Ovary (tissue), 9 donors: ENCODE measurements around the gene GAK. TPM values are rescaled to one million over a fixed set of nuclear protein-coding genes. Genes with fewer than 3 reads are reported as not detected.

ENCODE experiments used
- DNase-seq, 5 donors: peaks; one replicate each; pipeline ENCODE4 v3.0.0-alpha.2; 2019 to 2020
- H3K27ac ChIP-seq, 2 donors: fragments of 200-600 bp; one replicate each; pipeline versions ENCODE4 v1.5.1 to v1.8.0; 2019 to 2022
- H3K27me3 ChIP-seq: fragments of 200-600 bp; one replicate; pipeline ENCODE4 v1.8.0; 2022
- H3K36me3 ChIP-seq: fragments of 200-600 bp; sonication (generic); one replicate; pipeline ENCODE4 v1.5.1; 2019
- H3K4me1 ChIP-seq: one replicate; pipeline ENCODE4 v1.8.1; 2013; ENCODE audit warnings: mild to moderate bottlenecking, moderate library complexity; ENCODE audit not compliant: insufficient read depth
- H3K4me3 ChIP-seq: fragments of 200-600 bp; sonication (generic); one replicate; pipeline ENCODE4 v1.5.1; 2017
- H3K9me3 ChIP-seq, 2 donors: fragments of 200-600 bp in 1 of 2; sonication (generic) in 1 of 2; one replicate each; pipeline versions ENCODE4 v1.5.1 to v1.8.1; 2013 to 2019; ENCODE audit warnings: mild to moderate bottlenecking in 1 of 2, moderate library complexity in 1 of 2
- CTCF ChIP-seq, 3 donors: fragments of 450-650 bp in 2 of 3; fragments of 200-600 bp in 1 of 3; IDR thresholded peaks; one replicate each; pipeline versions ENCODE4 v1.5.1 to v1.8.0; 2016 to 2022; ENCODE audit warnings: antibody characterized with exemption in 3 of 3, mild to moderate bottlenecking in 1 of 3
- EP300 ChIP-seq: sonication (generic); formaldehyde crosslinking; IDR thresholded peaks from one replicate; pipeline ENCODE4 v1.6.1; 2017; ENCODE audit warnings: antibody characterized with exemption
- POLR2A ChIP-seq: fragments of 450-650 bp; IDR thresholded peaks from one replicate; pipeline ENCODE4 v1.6.1; 2017; ENCODE audit warnings: antibody characterized with exemption, mild to moderate bottlenecking, moderate library complexity
- WGBS, 3 donors: extraction: QIAGEN DNeasy Blood & Tissue Kit in 1 of 3; methylation state at CpG; one replicate each; pipeline versions ENCODE4 v1.1.5 to v1.1.7; 2013 to 2017; 5-methylcytosine and 5-hydroxymethylcytosine counted together
- intact Hi-C, 4 donors: fragments of 100-400 bp; cut with DNase I; formaldehyde crosslinking; loops; one replicate each; pipeline versions ENCODE4 v1.11.0 to v1.15.1; 2022 to 2023
- polyA plus RNA-seq, 2 donors: library from polyadenylated mRNA; stranded (reverse); fragments of 200-250 nt in 1 of 2; fragments of 350-450 nt in 1 of 2; fragmentation: Illumina TruSeq in 1 of 2; extraction: RNeasy Lipid Tissue Mini Kit (QIAGEN cat#74804) in 1 of 2; gene quantifications; one replicate each; pipeline ENCODE4 v1.2.3, GENCODE V29; 2013 to 2014
- total RNA-seq, 7 donors: library from RNA; depleted of rRNA in 2 of 7; stranded (reverse); fragments of >200 nt in 2 of 7; fragmentation: NEBNext Ultra II Directional in 3 of 7; extraction: Animal tissue kit (Norgen Biotek cat#: 25700) in 3 of 7; gene quantifications; one replicate each; pipeline versions ENCODE4 v1.1.0 to v1.2.4, GENCODE V29; 2016 to 2023
- donor health status: DM: no; HTN: no; CAD: no; lungs with moderate emphysema.
- donor health status: DM: no; HTN: no; CAD: no.
- donor health status: Bipolar disorder and iron deficiency.
- donor health status: DM: yes; HTN: yes; CAD: no.
- donor health status: DM: no; HTN: no; CAD: no.
- donor health status: DM: yes; HTN: yes; CAD: no.

The GAK gene
- total and polyA plus RNA-seq, 9 donors: 30.7 to 95.4 (median 70.4) TPM

DNA sequence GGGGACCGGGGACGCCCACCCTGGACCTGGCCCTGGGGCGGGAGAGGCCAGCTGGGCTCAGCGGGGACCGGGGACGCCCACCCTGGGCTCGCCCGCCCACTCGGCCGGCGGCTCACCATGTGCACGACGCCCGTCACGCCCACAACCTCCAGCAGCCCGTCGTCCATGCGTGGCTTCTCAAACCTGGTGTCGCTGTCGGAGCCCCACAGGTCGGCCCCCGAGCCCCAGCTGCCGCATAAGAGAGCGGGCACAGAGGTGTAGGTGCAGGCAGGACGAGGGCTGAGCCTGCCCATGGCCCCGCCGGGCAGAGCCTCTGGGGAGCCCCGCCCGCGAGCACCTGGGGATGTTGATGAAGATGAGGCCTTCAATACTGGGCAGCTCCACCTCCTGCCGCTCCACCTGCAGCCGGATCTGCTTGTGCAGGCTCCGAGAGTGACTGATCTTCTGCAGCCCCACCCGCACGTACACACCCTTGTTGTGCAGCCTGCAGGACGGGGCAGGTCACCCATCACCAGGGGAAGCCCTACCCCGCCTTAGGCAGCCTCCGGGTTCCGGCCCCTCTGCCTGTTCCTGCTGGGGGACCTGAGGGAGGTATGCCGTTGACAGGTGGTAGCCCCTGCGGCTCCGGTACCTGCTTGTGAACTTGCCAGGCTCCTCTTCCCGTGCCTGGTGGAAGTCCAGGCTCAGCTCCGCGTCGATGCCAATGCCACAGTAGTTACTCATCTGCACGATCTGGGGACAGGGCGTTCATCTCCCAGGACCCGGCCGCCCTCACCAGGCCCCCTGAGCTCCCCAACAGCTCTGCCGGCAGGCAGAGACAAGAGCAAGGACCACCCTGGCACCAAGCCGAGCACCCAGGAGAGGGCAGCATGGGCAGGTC, 29.5 kb upstream of the GAK start:
- Histone ChIP-seq H3K9me3 (no peaks in the 10 kb centered on the region), H3K4me3 (no peak overlapping the region), H3K27me3 (no peaks in the 10 kb centered on the region), H3K36me3 (no peaks in the 10 kb centered on the region), H3K4me1 (no peaks in the 10 kb centered on the region), H3K27ac (no peak overlapping the region)
- 89 to 92% (median 91%) methylated on average over 38 to 52 of the region's 52 CpGs for WGBS, 3 donors
- no peak for DNase-seq
- no peak for TF ChIP-seq EP300
- no peak for TF ChIP-seq CTCF (IDR thresholded peaks at IDR 0.05)
- TF ChIP-seq POLR2A: no peak
- intact Hi-C loops: no loop called here

- Histone ChIP-seq H3K36me3 (no peaks in the 10 kb centered on the region), H3K27ac (no peak overlapping the region), H3K27me3 (no peaks in the 10 kb centered on the region), H3K4me1 (no peaks in the 10 kb centered on the region), H3K9me3 (no peaks in the 10 kb centered on the region), H3K4me3 (no peak overlapping the region)
- DNase-seq: no peak
- intact Hi-C loops: no loop called here
- TF ChIP-seq POLR2A (no peak), EP300 (no peak)
- 83 to 90% (median 87%) methylated on average over 29 to 35 of the region's 35 CpGs for WGBS, 3 donors
These were observed 28.7 kb upstream of the GAK start for GRCh38 chr4:960636-961350.

DNA sequence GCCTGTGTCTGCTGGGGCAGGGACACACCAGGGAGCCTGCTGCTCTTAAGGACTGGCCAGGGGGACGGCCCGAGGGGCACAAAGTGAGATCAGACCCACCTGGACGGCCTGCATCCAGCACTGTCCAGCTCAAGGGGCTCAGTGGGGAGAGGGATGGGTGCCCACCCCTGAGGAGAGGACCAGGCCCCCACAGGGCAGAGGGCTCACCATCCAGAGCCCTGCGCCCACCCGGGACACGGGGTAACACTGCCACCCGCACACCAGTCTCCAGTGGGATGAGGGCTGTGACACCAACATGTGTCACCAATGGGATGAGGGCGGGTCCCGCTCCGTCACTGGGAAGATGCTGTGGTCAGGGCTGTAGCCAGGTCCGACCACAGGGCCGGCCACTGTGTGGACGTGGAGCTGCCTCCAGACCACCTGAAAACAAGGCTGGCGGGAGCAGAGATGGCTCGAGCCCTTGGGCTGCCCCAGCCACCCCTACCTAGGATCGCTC, 28.1 kb upstream of the GAK start:
- no peak for DNase-seq
- intact Hi-C loops: no loop called here
- no peaks in the 10 kb centered on the region for H3K27me3 ChIP-seq
- H3K4me3 ChIP-seq: no peak overlapping the region
- no peak overlapping the region for H3K27ac ChIP-seq
- H3K4me1 ChIP-seq: no peaks in the 10 kb centered on the region
- no peaks in the 10 kb centered on the region for H3K36me3 ChIP-seq
- WGBS, 3 donors: 81 to 89% (median 81%) methylated on average over 8 to 16 of the region's 16 CpGs
- no peak for TF ChIP-seq CTCF (IDR thresholded peaks at IDR 0.05)
- no peak for TF ChIP-seq EP300
- no peak for TF ChIP-seq POLR2A
- no peaks in the 10 kb centered on the region for H3K9me3 ChIP-seq

DNA sequence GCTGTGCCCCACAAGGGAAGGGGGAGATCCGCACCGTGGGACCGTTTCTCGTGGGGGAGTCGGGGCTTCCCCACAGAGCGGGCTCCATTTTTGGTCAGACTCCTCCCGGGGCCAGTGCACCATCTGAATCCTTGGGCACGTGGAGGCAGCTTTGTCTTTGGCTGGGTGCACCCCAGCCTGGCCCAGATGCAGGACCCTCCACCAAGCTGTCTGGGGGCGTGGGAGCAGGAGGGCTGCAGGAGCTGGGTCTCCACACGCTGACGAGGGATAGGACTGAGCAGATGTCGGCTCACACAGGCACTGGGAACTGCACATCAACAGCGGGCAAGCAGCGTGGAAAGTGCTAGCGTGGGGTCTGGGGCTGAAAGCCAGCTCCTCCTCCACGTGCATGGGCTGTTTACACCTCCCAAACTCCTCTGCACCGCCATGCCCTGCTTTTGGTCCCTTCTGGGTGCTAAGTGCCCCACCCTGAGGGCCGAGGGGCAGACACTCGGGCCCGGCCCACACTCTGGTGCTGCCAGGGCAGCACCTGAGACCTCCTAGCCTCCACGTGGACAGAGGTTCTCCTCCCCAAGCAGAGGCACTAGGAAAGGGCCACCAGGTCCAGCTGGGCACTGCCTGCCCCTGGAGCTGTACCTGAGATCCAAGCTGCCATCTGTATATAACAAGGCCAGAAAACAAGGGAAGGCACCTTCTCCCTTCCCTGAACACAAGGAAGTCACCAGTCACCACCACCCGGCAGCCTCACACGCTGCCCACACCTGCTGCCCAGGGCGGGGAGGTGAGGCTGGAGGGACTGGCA, 27.4 kb upstream of the GAK start:
- DNase-seq: peak in 1 of 5 donors; percentile 14
- Histone ChIP-seq H3K27ac (no peak overlapping the region), H3K27me3 (no peaks in the 10 kb centered on the region), H3K36me3 (no peaks in the 10 kb centered on the region), H3K4me1 (no peaks in the 10 kb centered on the region), H3K4me3 (no peak overlapping the region), H3K9me3 (no peaks in the 10 kb centered on the region)
- intact Hi-C loops: no loop called here
- WGBS, 3 donors: 65 to 70% (median 68%) methylated on average over 23 to 24 of the region's 24 CpGs
- TF ChIP-seq EP300 (no peak), POLR2A (no peak), CTCF (IDR thresholded peaks at IDR 0.05) (no peak)
